Measurements from ENCODE around the gene GPC5.

GRCh38 chr13:91620670-91621141 lies 222.3 kb downstream of the GPC5 start:
- TF ChIP-seq CREB1 (IDR thresholded peaks at IDR 0.05; ENCODE audit: low read depth) (no peak), YY1 (IDR thresholded peaks at IDR 0.05; ENCODE audit: low read depth) (no peak), TAF1 (IDR thresholded peaks at IDR 0.05; ENCODE audit: low read depth) (no peak), NFIC (IDR thresholded peaks at IDR 0.05) (no peak), RAD21 (IDR thresholded peaks at IDR 0.05; ENCODE audit: low read depth) (no peak), CEBPB (IDR thresholded peaks at IDR 0.05) (no peak), EP300 (IDR thresholded peaks at IDR 0.05; ENCODE audit: borderline replicate concordance) (no peak), MAX (IDR thresholded peaks at IDR 0.05) (no peak), EGR1 (IDR thresholded peaks at IDR 0.05) (no peak)
- TF ChIP-seq, protein P1, sequence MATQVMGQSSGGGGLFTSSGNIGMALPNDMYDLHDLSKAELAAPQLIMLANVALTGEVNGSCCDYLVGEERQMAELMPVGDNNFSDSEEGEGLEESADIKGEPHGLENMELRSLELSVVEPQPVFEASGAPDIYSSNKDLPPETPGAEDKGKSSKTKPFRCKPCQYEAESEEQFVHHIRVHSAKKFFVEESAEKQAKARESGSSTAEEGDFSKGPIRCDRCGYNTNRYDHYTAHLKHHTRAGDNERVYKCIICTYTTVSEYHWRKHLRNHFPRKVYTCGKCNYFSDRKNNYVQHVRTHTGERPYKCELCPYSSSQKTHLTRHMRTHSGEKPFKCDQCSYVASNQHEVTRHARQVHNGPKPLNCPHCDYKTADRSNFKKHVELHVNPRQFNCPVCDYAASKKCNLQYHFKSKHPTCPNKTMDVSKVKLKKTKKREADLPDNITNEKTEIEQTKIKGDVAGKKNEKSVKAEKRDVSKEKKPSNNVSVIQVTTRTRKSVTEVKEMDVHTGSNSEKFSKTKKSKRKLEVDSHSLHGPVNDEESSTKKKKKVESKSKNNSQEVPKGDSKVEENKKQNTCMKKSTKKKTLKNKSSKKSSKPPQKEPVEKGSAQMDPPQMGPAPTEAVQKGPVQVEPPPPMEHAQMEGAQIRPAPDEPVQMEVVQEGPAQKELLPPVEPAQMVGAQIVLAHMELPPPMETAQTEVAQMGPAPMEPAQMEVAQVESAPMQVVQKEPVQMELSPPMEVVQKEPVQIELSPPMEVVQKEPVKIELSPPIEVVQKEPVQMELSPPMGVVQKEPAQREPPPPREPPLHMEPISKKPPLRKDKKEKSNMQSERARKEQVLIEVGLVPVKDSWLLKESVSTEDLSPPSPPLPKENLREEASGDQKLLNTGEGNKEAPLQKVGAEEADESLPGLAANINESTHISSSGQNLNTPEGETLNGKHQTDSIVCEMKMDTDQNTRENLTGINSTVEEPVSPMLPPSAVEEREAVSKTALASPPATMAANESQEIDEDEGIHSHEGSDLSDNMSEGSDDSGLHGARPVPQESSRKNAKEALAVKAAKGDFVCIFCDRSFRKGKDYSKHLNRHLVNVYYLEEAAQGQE (IDR thresholded peaks at IDR 0.05; ENCODE audit: low read depth), result no peak
